ENCODE measurements around the gene MLF1.

The MLF1 gene

GRCh38 chr3:158600787-158601186 is 29.8 kb downstream of the MLF1 start:
- Histone ChIP-seq H3K27me3 (ENCODE audit: insufficient read depth, low read depth, severe bottlenecking) (no peaks in the 10 kb centered on the region), H3K27ac (no peak overlapping the region), H3K9me3 (ENCODE audit: severe bottlenecking) (no peaks in the 10 kb centered on the region), H3K36me3 (no peaks in the 10 kb centered on the region; the same call in 1 of the 2 replicates), H3K4me3 (ENCODE audit: low read depth, low read length) (no peak overlapping the region)
- no peak for DNase-seq
- no peak for TF ChIP-seq CTCF (IDR thresholded peaks at IDR 0.05; ENCODE audit: low read depth, low read length)

DNA sequence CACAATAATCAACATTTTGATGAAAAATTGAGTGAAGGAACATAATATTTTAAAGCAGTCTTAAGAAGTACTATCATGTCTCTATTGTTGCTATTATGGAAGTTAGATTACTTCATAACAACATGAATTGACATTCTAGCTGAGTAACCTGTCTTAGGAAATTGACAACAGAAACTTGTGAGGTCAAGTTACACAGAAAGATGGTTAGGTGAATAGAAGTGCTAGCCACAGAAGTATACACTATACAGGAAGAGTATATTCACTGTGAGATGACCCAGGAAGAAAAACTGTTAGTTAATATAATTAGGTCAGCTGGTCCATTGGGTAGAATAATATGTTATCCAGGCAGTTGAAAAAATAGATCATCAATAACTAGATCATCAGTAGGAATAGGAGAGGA is 31.2 kb downstream of the MLF1 start:
- no peak overlapping the region for H3K27ac ChIP-seq
- no peak overlapping the region for H3K4me3 ChIP-seq (ENCODE audit: low read depth, low read length)
- DNase-seq = no peak
- H3K9me3 ChIP-seq (ENCODE audit: severe bottlenecking) = no peaks in the 10 kb centered on the region
- H3K36me3 ChIP-seq = no peaks in the 10 kb centered on the region; the same call in 1 of the 2 replicates
- no peaks in the 10 kb centered on the region for H3K27me3 ChIP-seq (ENCODE audit: insufficient read depth, low read depth, severe bottlenecking)
- no peak for TF ChIP-seq CTCF (IDR thresholded peaks at IDR 0.05; ENCODE audit: low read depth, low read length)

- Histone ChIP-seq H3K9me3 (ENCODE audit: severe bottlenecking) (peaks cover 12% of the 10 kb centered on the region), H3K4me3 (ENCODE audit: low read depth, low read length) (no peak overlapping the region), H3K27ac (no peak overlapping the region), H3K27me3 (ENCODE audit: insufficient read depth, low read depth, severe bottlenecking) (no peaks in the 10 kb centered on the region), H3K36me3 (no peaks in the 10 kb centered on the region)
- no peak for DNase-seq
- no peak for TF ChIP-seq CTCF (IDR thresholded peaks at IDR 0.05; ENCODE audit: low read depth, low read length)
Measured at GRCh38 chr3:158617982-158618875, 47.2 kb downstream of the MLF1 start.

DNA sequence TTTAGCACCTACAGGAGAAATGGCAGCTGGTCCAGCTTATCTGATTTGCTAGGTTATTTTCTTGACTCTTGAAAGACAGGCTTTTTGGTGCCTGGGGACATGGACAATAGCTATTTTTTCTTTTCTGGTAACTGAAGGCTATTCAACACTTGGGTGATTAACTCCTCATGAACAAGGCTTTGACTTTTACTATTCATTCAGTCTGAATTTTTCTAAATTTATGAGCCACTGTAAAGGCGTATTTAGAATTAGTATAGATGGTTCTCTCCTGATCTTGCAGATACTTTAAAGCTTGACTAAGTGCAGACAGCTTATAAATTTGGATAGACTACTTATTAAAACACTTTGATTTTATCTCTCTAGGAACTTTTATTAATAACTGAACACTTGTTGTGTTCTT is 54.9 kb downstream of the MLF1 start:
- peaks cover 1% of the 10 kb centered on the region for H3K9me3 ChIP-seq (ENCODE audit: severe bottlenecking)
- no peaks in the 10 kb centered on the region for H3K36me3 ChIP-seq
- H3K27ac ChIP-seq = no peak overlapping the region
- no peaks in the 10 kb centered on the region for H3K27me3 ChIP-seq (ENCODE audit: insufficient read depth, low read depth, severe bottlenecking)
- no peak for TF ChIP-seq CTCF (IDR thresholded peaks at IDR 0.05; ENCODE audit: low read depth, low read length)
- H3K4me3 ChIP-seq (ENCODE audit: low read depth, low read length) = no peak overlapping the region
- no peak for DNase-seq

GRCh38 chr3:158631981-158632380 is 61.0 kb downstream of the MLF1 start:
- H3K9me3 ChIP-seq (ENCODE audit: severe bottlenecking) = no peaks in the 10 kb centered on the region
- H3K27me3 ChIP-seq (ENCODE audit: insufficient read depth, low read depth, severe bottlenecking) = no peaks in the 10 kb centered on the region
- no peak overlapping the region for H3K4me3 ChIP-seq (ENCODE audit: low read depth, low read length)
- H3K36me3 ChIP-seq = no peaks in the 10 kb centered on the region
- no peak for TF ChIP-seq CTCF (IDR thresholded peaks at IDR 0.05; ENCODE audit: low read depth, low read length)
- no peak overlapping the region for H3K27ac ChIP-seq
- DNase-seq = no peak
